ENCODE results near the gene NR3C2.

DNA sequence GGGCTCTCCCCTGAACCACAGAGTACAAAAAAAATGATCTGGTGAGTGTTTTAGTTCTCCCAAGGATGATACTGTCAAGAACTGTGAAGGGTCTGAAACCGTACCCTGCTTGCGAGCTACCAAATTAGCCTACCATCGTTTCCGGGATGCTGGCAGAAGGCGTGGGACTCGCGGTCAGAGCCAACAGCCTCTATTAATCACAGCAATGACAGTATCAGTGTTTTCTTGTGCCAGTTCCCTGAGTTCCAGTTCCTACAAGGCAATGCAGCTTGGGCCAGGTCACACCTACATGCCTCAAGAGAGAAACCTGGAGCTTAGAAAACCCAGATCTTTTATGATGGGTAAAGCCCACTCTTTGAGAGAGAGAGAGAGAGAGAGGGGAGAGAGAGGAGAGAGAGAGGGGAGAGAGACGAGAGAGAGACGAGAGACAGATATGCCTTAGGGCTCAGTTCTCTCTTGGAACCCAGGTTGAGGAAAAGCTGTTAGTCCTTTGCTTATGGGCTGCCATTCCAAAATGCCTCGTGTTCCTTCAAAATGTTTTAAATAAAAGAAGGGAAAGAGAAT is 382.5 kb downstream of the NR3C2 start:
- TF ChIP-seq CTCF (conservative IDR thresholded peaks at IDR 0.05; ENCODE audit: low read depth, low read length): no peak
- TF ChIP-seq EZH2 (IDR thresholded peaks at IDR 0.05; ENCODE audit: borderline replicate concordance, low read depth, low read length, poor library complexity, severe bottlenecking): no peak

Measured in A673 (cell line).